HG03354 (cell line): ENCODE data around the gene STAT2.

Source experiments
- ATAC-seq: cut with Tn5 transposase; IDR thresholded peaks from one replicate; pipeline ENCODE4 v1.9.1; 2021; ENCODE audit warnings: mild to moderate bottlenecking; ENCODE audit not compliant: unreplicated experiment, poor library complexity, severe bottlenecking

STAT2 gene

GRCh38 chr12:56299308-56299852 is 60.5 kb downstream of the STAT2 start:
- ATAC-seq: no peak

- ATAC-seq: no peak
These were observed 61.1 kb downstream of the STAT2 start for GRCh38 chr12:56298828-56299227.

GRCh38 chr12:56297400-56297799 is 62.5 kb downstream of the STAT2 start:
- ATAC-seq: no peak

GRCh38 chr12:56296295-56296694 is 63.6 kb downstream of the STAT2 start:
- no peak for ATAC-seq

GRCh38 chr12:56293795-56294194 is 66.1 kb downstream of the STAT2 start:
- ATAC-seq: no peak
